PC-9 (cell line): ENCODE measurements around the gene RAD51D. TPM values are rescaled to one million over a fixed set of nuclear protein-coding genes. Genes with fewer than 3 reads are reported as not detected.
A peak's percentile ranks its signal among the peaks of the same experiment; 100 is the strongest.
"Not testable (repeated sequence)": the region's sequence is repeated elsewhere in the genome, so short reads cannot be mapped to it uniquely, and the experiment has no call there.

Experiments used
- BruUV-seq: library from RNA; stranded (reverse); fragments of 400-500 nt; replicated peaks from 2 replicates; lab custom pipeline; 2021; lab: Mats Ljungman, UMichigan
- CTCF ChIA-PET: fragments of 300-600 bp; sonication (Branson Sonifier 250); formaldehyde crosslinking; loops from one replicate; lab custom pipeline; 2022; ENCODE audit warnings: antibody characterized with exemption; lab: Charles Lee
- POLR2A ChIA-PET: fragments of 300-600 bp; sonication (Branson Sonifier 250); formaldehyde crosslinking; loops from one replicate; lab custom pipeline; 2022; ENCODE audit warnings: antibody characterized with exemption; ENCODE audit not compliant: unreplicated experiment; lab: Charles Lee
- DNase-seq, 2 experiments: peaks; one replicate each; pipeline versions ENCODE4 v3.0.0 to v3.0.0-alpha.2; 2015 to 2022; ENCODE audit warnings: mixed read lengths in 1 of 2
- H2AFZ ChIP-seq: fragments of 200-600 bp; sonication (generic); 2 replicates; pipeline ENCODE4 v1.8.1; 2017; ENCODE audit warnings: antibody characterized with exemption
- H3F3A ChIP-seq: fragments of 200-600 bp; sonication (generic); 2 replicates; pipeline ENCODE4 v1.8.1; 2017; ENCODE audit warnings: antibody characterized with exemption, mild to moderate bottlenecking, low read depth; ENCODE audit not compliant: insufficient read depth
- H3K27ac ChIP-seq: fragments of 200-600 bp; sonication (generic); 2 replicates; pipeline ENCODE4 v1.6.1; 2016; ENCODE audit warnings: mixed run types
- H3K27me3 ChIP-seq: fragments of 200-600 bp; sonication (generic); 2 replicates; pipeline ENCODE4 v1.6.1; 2016; ENCODE audit warnings: low read depth, mixed run types; ENCODE audit not compliant: insufficient read depth
- H3K36me3 ChIP-seq: fragments of 200-600 bp; sonication (generic); 2 replicates; pipeline ENCODE4 v1.6.1; 2016; ENCODE audit warnings: low read depth, mixed run types
- H3K4me1 ChIP-seq: fragments of 200-600 bp; sonication (generic); replicated peaks from 2 replicates; pipeline ENCODE4 v1.6.1; 2016; ENCODE audit warnings: mixed run types; ENCODE audit not compliant: insufficient read depth
- H3K4me2 ChIP-seq: fragments of 200-600 bp; sonication (generic); 2 replicates; pipeline ENCODE4 v1.6.1; 2017; ENCODE audit warnings: mixed run types
- H3K4me3 ChIP-seq: fragments of 200-600 bp; sonication (generic); 2 replicates; pipeline ENCODE4 v1.6.1; 2016; ENCODE audit warnings: mixed run types
- H3K79me2 ChIP-seq: fragments of 200-600 bp; sonication (generic); 2 replicates; pipeline ENCODE4 v1.6.1; 2017; ENCODE audit warnings: low read depth, mixed run types
- H3K9me2 ChIP-seq: fragments of 200-600 bp; sonication (generic); 2 replicates; pipeline ENCODE4 v1.8.1; 2017; ENCODE audit warnings: mild to moderate bottlenecking; ENCODE audit not compliant: insufficient read depth
- H3K9me3 ChIP-seq: fragments of 200-600 bp; sonication (generic); 2 replicates; pipeline ENCODE4 v1.8.1; 2016; ENCODE audit warnings: low read depth; ENCODE audit not compliant: insufficient read depth
- H4K20me1 ChIP-seq: fragments of 200-600 bp; sonication (generic); 2 replicates; pipeline ENCODE4 v1.8.1; 2017; ENCODE audit not compliant: insufficient read depth
- CTCF ChIP-seq: fragments of 200-600 bp; sonication (generic); conservative IDR thresholded peaks from 2 replicates; pipeline ENCODE4 v1.6.1; 2017; ENCODE audit warnings: mixed run types, antibody characterized with exemption, mild to moderate bottlenecking, moderate library complexity
- EZH2 ChIP-seq: fragments of 200-600 bp; sonication (generic); IDR thresholded peaks from 2 replicates; pipeline ENCODE4 v1.8.0; 2017; ENCODE audit warnings: antibody characterized with exemption, low read depth
- intact Hi-C: fragments of 100-400 bp; cut with micrococcal nuclease; formaldehyde crosslinking; loops from one replicate; pipeline ENCODE4 v1.10.0; 2022; ENCODE audit not compliant: unreplicated experiment
- total RNA-seq: library from RNA; stranded (reverse); gene quantifications from 2 replicates; pipeline ENCODE4 v1.2.3, GENCODE V29; 2021

Gene RAD51D
- total RNA-seq, 1 experiment from 2014 or later = 7.8 TPM

- TF ChIP-seq EZH2 = no peak
- peak; percentile 39; the same call in 1 of the 2 replicates for TF ChIP-seq CTCF
- Histone ChIP-seq H3K27ac (no peak overlapping the region), H3F3A (no peaks in the 10 kb centered on the region; the same call in none of the 2 replicates), H3K4me2 (no peak overlapping the region), H3K79me2 (no peaks in the 10 kb centered on the region), H4K20me1 (no peaks in the 10 kb centered on the region), H3K9me3 (no peaks in the 10 kb centered on the region), H3K36me3 (no peaks in the 10 kb centered on the region), H3K4me3 (no peak overlapping the region), H3K9me2 (no peaks in the 10 kb centered on the region), H3K4me1 (peaks cover 9% of the 10 kb centered on the region; the same call in 1 of the 2 replicates), H2AFZ (no peak overlapping the region), H3K27me3 (no peaks in the 10 kb centered on the region)
- intact Hi-C loops = loop anchor here (1.0 to 2.0 kb wide), 2 partner anchors 120 to 697 kb away; no protein-coding TSS in a partner anchor
- no TSS peak for BruUV-seq
- POLR2A ChIA-PET = interaction anchor here (0.6 kb wide), 2 partner anchors 137 to 547 kb away, joined by 3 to 4 read pairs; no protein-coding TSS in a partner anchor
- peak; percentile 35 to 40 for DNase-seq
- CTCF ChIA-PET = interaction anchor here (0.5 to 1.3 kb wide), 3 partner anchors 313 to 576 kb away, joined by 3 to 4 read pairs (median 3); no protein-coding TSS in a partner anchor
Observed at GRCh38 chr17:35117984-35118383, 1.7 kb downstream of the RAD51D start.

GRCh38 chr17:35116845-35117244, 2.8 kb downstream of the RAD51D start:
- Histone ChIP-seq H3K4me2 (no peak overlapping the region), H3K4me1 (peaks cover 9% of the 10 kb centered on the region; the same call in 1 of the 2 replicates), H3F3A (no peaks in the 10 kb centered on the region; the same call in none of the 2 replicates), H3K27ac (no peak overlapping the region), H3K4me3 (no peak overlapping the region), H3K9me3 (no peaks in the 10 kb centered on the region), H3K27me3 (no peaks in the 10 kb centered on the region), H3K36me3 (no peaks in the 10 kb centered on the region), H3K79me2 (no peaks in the 10 kb centered on the region), H3K9me2 (no peaks in the 10 kb centered on the region), H2AFZ (no peak overlapping the region), H4K20me1 (no peaks in the 10 kb centered on the region)
- no peak for DNase-seq
- BruUV-seq = no TSS peak
- POLR2A ChIA-PET = no interaction called here
- CTCF ChIA-PET = no interaction called here
- TF ChIP-seq EZH2 (no peak), CTCF (no peak)
- intact Hi-C loops = no loop called here

- intact Hi-C loops, H3K9me3 ChIP-seq, POLR2A ChIA-PET, H3K27ac ChIP-seq, H2AFZ ChIP-seq, H3K27me3 ChIP-seq, H3K36me3 ChIP-seq, H3K4me2 ChIP-seq, H3K4me3 ChIP-seq, H3F3A ChIP-seq, CTCF ChIA-PET, H3K79me2 ChIP-seq, DNase-seq, H4K20me1 ChIP-seq, H3K4me1 ChIP-seq, BruUV-seq, H3K9me2 ChIP-seq: not testable (repeated sequence)
Observed at GRCh38 chr17:35110791-35111190, 8.9 kb downstream of the RAD51D start.
